Smooth muscle cell (in vitro differentiated cells): ENCODE measurements around the gene TTC27. TPM values are rescaled to one million over a fixed set of nuclear protein-coding genes. Genes with fewer than 3 reads are reported as not detected.

Experiments
- DNase-seq: peaks from one replicate; lab custom pipeline; 2025; ENCODE audit not compliant: unreplicated experiment; lab: John Stamatoyannopoulos, UW
- H2AFZ ChIP-seq: fragments of 200-600 bp; sonication (generic); 2 replicates; pipeline ENCODE4 v1.6.0; 2016; ENCODE audit warnings: antibody characterized with exemption, low read depth, mild to moderate bottlenecking
- H3F3A ChIP-seq: fragments of 200-600 bp; sonication (generic); 2 replicates; pipeline ENCODE4 v1.6.0; 2017; ENCODE audit warnings: antibody characterized with exemption, low read depth
- H3K27ac ChIP-seq: fragments of 200-600 bp; sonication (generic); 2 replicates; pipeline ENCODE4 v1.5.1; 2016; ENCODE audit warnings: low read depth, mild to moderate bottlenecking
- H3K27me3 ChIP-seq: fragments of 200-600 bp; sonication (generic); 2 replicates; pipeline ENCODE4 v1.6.1; 2016; ENCODE audit warnings: low read depth, mild to moderate bottlenecking
- H3K36me3 ChIP-seq: fragments of 200-600 bp; sonication (generic); 2 replicates; pipeline ENCODE4 v1.5.1; 2016; ENCODE audit warnings: low read depth
- H3K4me1 ChIP-seq: fragments of 200-600 bp; sonication (generic); 2 replicates; pipeline ENCODE4 v1.5.1; 2016; ENCODE audit warnings: low read depth
- H3K4me2 ChIP-seq: fragments of 200-600 bp; sonication (generic); 2 replicates; pipeline ENCODE4 v1.6.0; 2016; ENCODE audit warnings: mild to moderate bottlenecking
- H3K4me3 ChIP-seq: fragments of 200-600 bp; sonication (generic); 2 replicates; pipeline ENCODE4 v1.5.1; 2016; ENCODE audit warnings: mild to moderate bottlenecking
- H3K79me2 ChIP-seq: fragments of 200-600 bp; sonication (generic); 2 replicates; pipeline ENCODE4 v1.6.0; 2016; ENCODE audit warnings: low read depth, mild to moderate bottlenecking
- H3K9ac ChIP-seq: fragments of 200-600 bp; sonication (generic); 2 replicates; pipeline ENCODE4 v1.6.0; 2016; ENCODE audit warnings: low read depth
- H3K9me3 ChIP-seq: fragments of 200-600 bp; sonication (generic); replicated peaks from 2 replicates; pipeline ENCODE4 v1.5.1; 2016; ENCODE audit warnings: low read depth
- H4K20me1 ChIP-seq: fragments of 200-600 bp; sonication (generic); 2 replicates; pipeline ENCODE4 v1.6.0; 2016; ENCODE audit warnings: low read depth
- WGBS: methylation state at CpG from one replicate; pipeline ENCODE4 v1.1.7; 2016; ENCODE audit warnings: low lambda C conversion rate; 5-methylcytosine and 5-hydroxymethylcytosine counted together
- polyA plus RNA-seq: library from polyadenylated mRNA; unstranded; fragments of >200 nt; fragmentation: Nextera tagmentation; extraction: Ambion mirVana; gene quantifications from 2 replicates; pipeline ENCODE4 v1.2.1, GENCODE V29; 2016
- total RNA-seq: library from RNA; depleted of rRNA; stranded (reverse); fragments of >200 nt; gene quantifications from 2 replicates; pipeline ENCODE4 v1.2.3, GENCODE V29; 2014
- TF ChIP-seq, protein P1 (sequence below): fragments of 200-600 bp; sonication (generic); IDR thresholded peaks from 2 replicates; pipeline ENCODE4 v1.5.1; 2017; ENCODE audit warnings: borderline replicate concordance, mild to moderate bottlenecking, antibody characterized with exemption; ENCODE audit not compliant: insufficient read depth, poor library complexity, severe bottlenecking

Gene TTC27
- total RNA-seq: 12.1 and 13.3 TPM in 2 replicates
- polyA plus RNA-seq: 9.2 and 11.6 TPM in 2 replicates

GRCh38 chr2:32627814-32628579 lies at the start of gene TTC27:
TTC27 (plus strand) TSS chr2:32628050; CDS start chr2:32628293, 243 bp downstream.
- Histone ChIP-seq H4K20me1 (no peaks in the 10 kb centered on the region), H3K4me1 (no peaks in the 10 kb centered on the region), H3K4me2 (peak within 1 kb of the TSS; percentile 93), H3K27ac (peak within 1 kb of the TSS; percentile 48), H3K27me3 (no peaks in the 10 kb centered on the region), H3K4me3 (peak within 1 kb of the TSS; percentile 83), H3K9ac (peak within 1 kb of the TSS; percentile 64), H3K9me3 (no peaks in the 10 kb centered on the region), H3K79me2 (no peaks in the 10 kb centered on the region), H3K36me3 (no peaks in the 10 kb centered on the region), H3F3A (no peaks in the 10 kb centered on the region), H2AFZ (peak within 1 kb of the TSS; percentile 87)
- peak; percentile 70 for DNase-seq
- TF ChIP-seq, protein P1, sequence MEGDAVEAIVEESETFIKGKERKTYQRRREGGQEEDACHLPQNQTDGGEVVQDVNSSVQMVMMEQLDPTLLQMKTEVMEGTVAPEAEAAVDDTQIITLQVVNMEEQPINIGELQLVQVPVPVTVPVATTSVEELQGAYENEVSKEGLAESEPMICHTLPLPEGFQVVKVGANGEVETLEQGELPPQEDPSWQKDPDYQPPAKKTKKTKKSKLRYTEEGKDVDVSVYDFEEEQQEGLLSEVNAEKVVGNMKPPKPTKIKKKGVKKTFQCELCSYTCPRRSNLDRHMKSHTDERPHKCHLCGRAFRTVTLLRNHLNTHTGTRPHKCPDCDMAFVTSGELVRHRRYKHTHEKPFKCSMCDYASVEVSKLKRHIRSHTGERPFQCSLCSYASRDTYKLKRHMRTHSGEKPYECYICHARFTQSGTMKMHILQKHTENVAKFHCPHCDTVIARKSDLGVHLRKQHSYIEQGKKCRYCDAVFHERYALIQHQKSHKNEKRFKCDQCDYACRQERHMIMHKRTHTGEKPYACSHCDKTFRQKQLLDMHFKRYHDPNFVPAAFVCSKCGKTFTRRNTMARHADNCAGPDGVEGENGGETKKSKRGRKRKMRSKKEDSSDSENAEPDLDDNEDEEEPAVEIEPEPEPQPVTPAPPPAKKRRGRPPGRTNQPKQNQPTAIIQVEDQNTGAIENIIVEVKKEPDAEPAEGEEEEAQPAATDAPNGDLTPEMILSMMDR: no peak
- 2% methylated on average over 39 of the region's 39 CpGs for WGBS

DNA sequence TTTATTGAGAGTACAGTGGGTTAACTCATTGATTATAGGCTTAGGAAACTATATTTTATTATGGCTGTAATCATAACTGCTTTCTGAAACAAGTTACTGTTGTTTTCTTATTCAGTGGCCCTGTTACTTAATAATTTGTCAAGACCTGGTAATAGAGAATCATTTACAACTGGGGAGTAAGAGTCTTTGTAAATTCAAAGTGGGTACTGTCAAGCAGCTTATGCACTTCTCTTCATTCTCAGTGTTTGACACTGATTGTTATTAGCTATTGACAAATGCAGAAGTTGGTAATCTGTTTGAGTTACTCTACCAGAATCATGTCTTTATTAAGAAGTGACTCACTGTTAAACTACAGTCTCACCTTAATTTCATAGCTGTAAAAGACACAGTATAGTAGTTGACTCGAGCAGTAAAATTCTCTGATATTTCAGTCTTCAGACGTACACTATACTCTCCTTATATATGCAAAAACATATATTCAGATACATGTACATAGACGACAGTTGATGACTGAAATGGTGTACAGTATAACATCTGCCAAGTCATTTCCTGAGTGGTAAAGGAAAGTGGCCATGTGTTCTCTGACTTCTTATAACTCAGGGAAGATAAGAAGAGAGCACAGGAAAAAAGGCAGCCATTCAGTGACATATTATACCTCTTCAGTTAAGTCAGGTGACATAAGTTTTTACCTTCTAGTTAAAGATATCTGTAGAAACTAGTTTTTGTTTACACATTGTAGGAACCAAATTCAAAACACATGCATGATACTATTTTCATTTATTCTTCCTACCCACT lies 36.0 kb upstream of the TTC27 start:
- no peak for DNase-seq

DNA sequence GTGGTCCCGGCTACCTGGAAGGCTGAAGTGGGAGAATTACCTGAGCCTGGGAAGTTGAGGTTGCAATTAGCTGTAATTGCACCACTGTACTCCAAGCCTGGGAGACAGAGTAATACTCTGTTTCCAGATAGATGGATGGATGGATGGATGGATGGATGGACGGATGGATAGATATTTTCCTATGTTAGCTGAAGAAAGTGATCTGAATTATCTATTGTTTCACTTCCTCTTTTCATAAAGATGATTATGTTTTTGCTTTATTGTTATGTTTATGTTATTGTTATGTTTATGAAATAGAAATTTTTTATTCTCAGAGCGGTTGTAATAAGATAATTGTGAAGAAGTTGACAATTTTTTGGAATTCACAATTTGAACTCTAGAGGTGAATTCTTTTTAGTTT lies 33.3 kb upstream of the TTC27 start:
- no peaks in the 10 kb centered on the region for H3K4me1 ChIP-seq
- no peak overlapping the region for H3K4me3 ChIP-seq
- no peaks in the 10 kb centered on the region for H3K27me3 ChIP-seq
- no peaks in the 10 kb centered on the region for H4K20me1 ChIP-seq
- DNase-seq: no peak
- H3K9ac ChIP-seq: no peak overlapping the region
- no peaks in the 10 kb centered on the region for H3K9me3 ChIP-seq
- no peaks in the 10 kb centered on the region for H3K79me2 ChIP-seq
- H2AFZ ChIP-seq: no peak overlapping the region
- H3K36me3 ChIP-seq: peaks cover 4% of the 10 kb centered on the region
- TF ChIP-seq, protein P1: no peak
- no peaks in the 10 kb centered on the region for H3F3A ChIP-seq
- no peak overlapping the region for H3K4me2 ChIP-seq
- 99% methylated on average over 3 of the region's 3 CpGs for WGBS
- no peak overlapping the region for H3K27ac ChIP-seq

More for the DNA sequence above, 36.0 kb upstream of the TTC27 start:
- Histone ChIP-seq H3K27me3 (no peaks in the 10 kb centered on the region), H3K27ac (no peak overlapping the region), H3K9me3 (no peaks in the 10 kb centered on the region), H3K4me1 (no peaks in the 10 kb centered on the region), H3F3A (no peaks in the 10 kb centered on the region), H3K4me2 (no peak overlapping the region), H2AFZ (no peak overlapping the region), H3K4me3 (no peak overlapping the region), H3K79me2 (no peaks in the 10 kb centered on the region), H3K36me3 (no peaks in the 10 kb centered on the region), H3K9ac (no peak overlapping the region), H4K20me1 (no peaks in the 10 kb centered on the region)
- WGBS: 71% methylated on average over 3 of the region's 3 CpGs
- TF ChIP-seq, protein P1: no peak
